H9 (cell line): Measurements from ENCODE around the gene ATXN3L. TPM values are rescaled to one million over a fixed set of nuclear protein-coding genes. Genes with fewer than 3 reads are reported as not detected.

Source experiments
- DNase-seq: peaks from one replicate; pipeline ENCODE4 v3.0.0-alpha.2; 2017
- H2AFZ ChIP-seq: one replicate; pipeline ENCODE4 v1.6.1; 2013; ENCODE audit warnings: mild to moderate bottlenecking, low read length, control low read depth, moderate library complexity
- H2AK5ac ChIP-seq: 2 replicates; pipeline ENCODE4 v1.6.1; 2013; ENCODE audit warnings: low read length, control low read depth, mixed read lengths; ENCODE audit not compliant: insufficient read length
- H2BK120ac ChIP-seq: one replicate; pipeline ENCODE4 v1.6.1; 2013; ENCODE audit warnings: low read depth, mild to moderate bottlenecking, low read length, control low read depth, inconsistent platforms; ENCODE audit not compliant: poor library complexity, severe bottlenecking
- H2BK12ac ChIP-seq: 2 replicates; pipeline ENCODE4 v1.6.1; 2013; ENCODE audit warnings: low read length, control low read depth, mixed read lengths, low read depth; ENCODE audit not compliant: insufficient read length
- H2BK15ac ChIP-seq: 2 replicates; pipeline ENCODE4 v1.6.1; 2013; ENCODE audit warnings: low read depth, low read length, control low read depth
- H2BK20ac ChIP-seq: one replicate; pipeline ENCODE4 v1.6.1; 2013; ENCODE audit warnings: low read depth, mild to moderate bottlenecking, low read length, control low read depth, inconsistent platforms; ENCODE audit not compliant: poor library complexity, severe bottlenecking
- H2BK5ac ChIP-seq: 2 replicates; pipeline ENCODE4 v1.6.1; 2013; ENCODE audit warnings: low read length, control low read depth, mixed read lengths; ENCODE audit not compliant: insufficient read length
- H3K14ac ChIP-seq: 2 replicates; pipeline ENCODE4 v1.6.1; 2013; ENCODE audit warnings: low read length, control low read depth; ENCODE audit not compliant: insufficient read depth
- H3K18ac ChIP-seq: 2 replicates; pipeline ENCODE4 v1.6.1; 2013; ENCODE audit warnings: low read depth, mild to moderate bottlenecking, mixed read lengths, low read length, control low read depth; ENCODE audit not compliant: insufficient read length
- H3K23ac ChIP-seq: 2 replicates; pipeline ENCODE4 v1.6.1; 2013; ENCODE audit warnings: low read length, control low read depth, mixed read lengths, low read depth; ENCODE audit not compliant: insufficient read length
- H3K23me2 ChIP-seq: 2 replicates; pipeline ENCODE4 v1.6.1; 2013; ENCODE audit warnings: low read depth, mild to moderate bottlenecking, mixed read lengths, low read length, control low read depth; ENCODE audit not compliant: insufficient read length, poor library complexity, severe bottlenecking
- H3K27ac ChIP-seq: 2 replicates; pipeline ENCODE4 v1.5.1; 2013; ENCODE audit warnings: low read length, control low read depth, mixed read lengths, low read depth; ENCODE audit not compliant: insufficient read length
- H3K27me3 ChIP-seq: 2 replicates; pipeline ENCODE4 v1.6.1; 2013; ENCODE audit warnings: low read length, control low read depth, inconsistent platforms; ENCODE audit not compliant: insufficient read depth
- H3K4ac ChIP-seq: 2 replicates; pipeline ENCODE4 v1.6.1; 2013; ENCODE audit warnings: low read depth, mild to moderate bottlenecking, control low read depth, inconsistent platforms, low read length, moderate library complexity
- H3K4me1 ChIP-seq: 2 replicates; pipeline ENCODE4 v1.6.1; 2013; ENCODE audit warnings: low read length, control low read depth, inconsistent platforms; ENCODE audit not compliant: insufficient read depth
- H3K4me2 ChIP-seq: 2 replicates; pipeline ENCODE4 v1.6.1; 2013; ENCODE audit warnings: low read length, control low read depth, mixed read lengths; ENCODE audit not compliant: insufficient read length, insufficient read depth
- H3K56ac ChIP-seq: 2 replicates; pipeline ENCODE4 v1.6.1; 2013; ENCODE audit warnings: low read depth, mild to moderate bottlenecking, mixed read lengths, low read length, control low read depth; ENCODE audit not compliant: insufficient read length
- H3K79me1 ChIP-seq: 2 replicates; pipeline ENCODE4 v1.6.1; 2013; ENCODE audit warnings: low read depth, mild to moderate bottlenecking, moderate library complexity, low read length, control low read depth, inconsistent platforms; ENCODE audit not compliant: insufficient read depth, poor library complexity, severe bottlenecking
- H3K79me2 ChIP-seq: 2 replicates; pipeline ENCODE4 v1.6.1; 2013; ENCODE audit warnings: low read length, control low read depth, inconsistent platforms; ENCODE audit not compliant: insufficient read depth
- H3K9ac ChIP-seq: 2 replicates; pipeline ENCODE4 v1.6.1; 2013; ENCODE audit warnings: low read length, control low read depth, mixed read lengths; ENCODE audit not compliant: insufficient read length; ENCODE audit errors: extremely low read depth
- H3K9me3 ChIP-seq: one replicate; pipeline ENCODE4 v1.6.1; 2013; ENCODE audit warnings: low read depth, low read length, inconsistent platforms; ENCODE audit not compliant: control insufficient read depth
- H3T11ph ChIP-seq: one replicate; pipeline ENCODE4 v1.6.1; 2013; ENCODE audit warnings: mild to moderate bottlenecking, low read length, control low read depth, inconsistent platforms
- H4K20me1 ChIP-seq: one replicate; pipeline ENCODE4 v1.6.1; 2013; ENCODE audit not compliant: control insufficient read depth, insufficient read length, insufficient read depth
- H4K5ac ChIP-seq: 2 replicates; pipeline ENCODE4 v1.6.1; 2013; ENCODE audit warnings: low read depth, mild to moderate bottlenecking, mixed read lengths, low read length, control low read depth; ENCODE audit not compliant: insufficient read length
- H4K8ac ChIP-seq: replicated peaks from 2 replicates; pipeline ENCODE4 v1.6.1; 2013; ENCODE audit warnings: low read length, control low read depth, mixed read lengths, low read depth; ENCODE audit not compliant: insufficient read length
- H4K91ac ChIP-seq: 2 replicates; pipeline ENCODE4 v1.6.1; 2013; ENCODE audit warnings: low read depth, mild to moderate bottlenecking, moderate library complexity, mixed read lengths, low read length, control low read depth; ENCODE audit not compliant: insufficient read length
- H3K27ac Mint-ChIP-seq, 3 experiments: 2 replicates in 2 of 3; 3 replicates in 1 of 3; pipeline ENCODE4 v1.8.0; 2020 to 2021; ENCODE audit warnings: mixed read lengths in 3 of 3, mild to moderate bottlenecking in 1 of 3, moderate library complexity in 1 of 3
- H3K27me3 Mint-ChIP-seq: 2 replicates; pipeline ENCODE4 v1.8.0; 2021; ENCODE audit warnings: low read depth, mild to moderate bottlenecking, moderate library complexity, mixed read lengths
- H3K36me3 Mint-ChIP-seq, 3 experiments: 2 replicates in 2 of 3; 3 replicates in 1 of 3; pipeline ENCODE4 v1.8.0; 2020 to 2021; ENCODE audit warnings: low read depth in 3 of 3, mixed read lengths in 3 of 3; ENCODE audit not compliant: insufficient read depth in 1 of 3
- H3K4me1 Mint-ChIP-seq, 2 experiments: 2 replicates each; pipeline ENCODE4 v1.8.0; 2020; ENCODE audit warnings: mixed read lengths in 2 of 2
- H3K4me3 Mint-ChIP-seq, 2 experiments: 2 replicates in 1 of 2; 3 replicates in 1 of 2; pipeline ENCODE4 v1.8.0; 2020 to 2021; ENCODE audit warnings: mild to moderate bottlenecking in 2 of 2, mixed read lengths in 2 of 2, moderate library complexity in 1 of 2
- H3K9me3 Mint-ChIP-seq, 2 experiments: 2 replicates in 1 of 2; 3 replicates in 1 of 2; pipeline ENCODE4 v1.8.0; 2020; ENCODE audit warnings: mild to moderate bottlenecking in 2 of 2, mixed read lengths in 2 of 2, moderate library complexity in 1 of 2
- WGBS: extraction: QIAGEN DNeasy Blood & Tissue Kit; methylation state at CpG from one replicate; pipeline ENCODE4 v1.1.7; 2013; ENCODE audit warnings: missing lambda C conversion rate, low lambda C conversion rate, mixed read lengths; ENCODE audit not compliant: insufficient read length; ENCODE audit errors: extremely low coverage; 5-methylcytosine and 5-hydroxymethylcytosine counted together
- total RNA-seq: library from RNA; stranded (reverse); gene quantifications from 2 replicates; pipeline ENCODE4 v1.2.1, GENCODE V29; 2021
- TF ChIP-seq, protein P1 (sequence below): fragments of 200-600 bp; sonication (generic); conservative IDR thresholded peaks from 3 replicates; pipeline ENCODE4 v1.8.0; 2021; ENCODE audit warnings: antibody characterized with exemption, mild to moderate bottlenecking

ATXN3L gene
- total RNA-seq, 1 experiment from 2014 or later = not detected

GRCh38 chrX:13283512-13283911 lies 36.3 kb downstream of the ATXN3L start:
- no CpG with 5 or more reads among the region's 2 CpGs for WGBS
- Histone ChIP-seq H3K4me1 (peaks cover 2% of the 10 kb centered on the region; the same call in 1 of the 2 replicates), H2BK15ac (no peak overlapping the region), H3K79me1 (no peaks in the 10 kb centered on the region), H4K5ac (no peak overlapping the region), H2BK5ac (no peak overlapping the region), H2BK12ac (no peak overlapping the region), H2BK20ac (no peak overlapping the region), H3K27me3 (no peaks in the 10 kb centered on the region), H3K23me2 (no peaks in the 10 kb centered on the region), H3K9me3 (peaks cover 41% of the 10 kb centered on the region), H3K4ac (no peak overlapping the region), H3T11ph (no peak overlapping the region), H3K79me2 (no peaks in the 10 kb centered on the region), H2AFZ (no peak overlapping the region), H3K56ac (no peak overlapping the region), H3K27ac (peak overlapping the region; percentile 59), H3K18ac (no peak overlapping the region), H3K14ac (no peak overlapping the region), H3K4me2 (no peak overlapping the region), H4K20me1 (no peaks in the 10 kb centered on the region), H3K23ac (no peak overlapping the region), H4K8ac (no peak overlapping the region), H3K9ac (no peak overlapping the region), H2AK5ac (no peak overlapping the region), H4K91ac (no peak overlapping the region), H2BK120ac (no peak overlapping the region)
- peaks cover 80 to 84% of the 10 kb centered on the region in 2 experiments for H3K9me3 Mint-ChIP-seq
- DNase-seq = peak; percentile 64
- peaks cover 35 to 40% of the 10 kb centered on the region in 2 experiments for H3K4me1 Mint-ChIP-seq
- H3K36me3 Mint-ChIP-seq = peaks cover 20 to 44% (median 20%) of the 10 kb centered on the region in 3 experiments
- peak overlapping the region; percentile 75 to 97 (median 92) for H3K27ac Mint-ChIP-seq
- no peaks in the 10 kb centered on the region; the same call in 1 of the 2 replicates for H3K27me3 Mint-ChIP-seq
- H3K4me3 Mint-ChIP-seq = no peak overlapping the region
- TF ChIP-seq, protein P1, sequence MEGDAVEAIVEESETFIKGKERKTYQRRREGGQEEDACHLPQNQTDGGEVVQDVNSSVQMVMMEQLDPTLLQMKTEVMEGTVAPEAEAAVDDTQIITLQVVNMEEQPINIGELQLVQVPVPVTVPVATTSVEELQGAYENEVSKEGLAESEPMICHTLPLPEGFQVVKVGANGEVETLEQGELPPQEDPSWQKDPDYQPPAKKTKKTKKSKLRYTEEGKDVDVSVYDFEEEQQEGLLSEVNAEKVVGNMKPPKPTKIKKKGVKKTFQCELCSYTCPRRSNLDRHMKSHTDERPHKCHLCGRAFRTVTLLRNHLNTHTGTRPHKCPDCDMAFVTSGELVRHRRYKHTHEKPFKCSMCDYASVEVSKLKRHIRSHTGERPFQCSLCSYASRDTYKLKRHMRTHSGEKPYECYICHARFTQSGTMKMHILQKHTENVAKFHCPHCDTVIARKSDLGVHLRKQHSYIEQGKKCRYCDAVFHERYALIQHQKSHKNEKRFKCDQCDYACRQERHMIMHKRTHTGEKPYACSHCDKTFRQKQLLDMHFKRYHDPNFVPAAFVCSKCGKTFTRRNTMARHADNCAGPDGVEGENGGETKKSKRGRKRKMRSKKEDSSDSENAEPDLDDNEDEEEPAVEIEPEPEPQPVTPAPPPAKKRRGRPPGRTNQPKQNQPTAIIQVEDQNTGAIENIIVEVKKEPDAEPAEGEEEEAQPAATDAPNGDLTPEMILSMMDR = no peak
